Measurements from ENCODE around the gene CEMIP. TPM values are rescaled to one million over a fixed set of nuclear protein-coding genes. Genes with fewer than 3 reads are reported as not detected.

Gene CEMIP
- polyA plus RNA-seq, 1 donor (not counting 4 experiments of a cell fraction or from before 2014, with no cell fraction given), result 2.3 TPM

GRCh38 chr15:80780416-80781221, 1.4 kb downstream of the CEMIP start:
- H3K27ac ChIP-seq (ENCODE audit: control insufficient read depth, insufficient read depth, low read length), result no peak overlapping the region
- dilution Hi-C loops (cut with MboI; ENCODE audit: extremely low pct_ligation_motif_present, low sequenced_read_pairs), result no loop called here
- FAIRE-seq (no peak), DNase-seq (ENCODE audit: low read depth, low spot score) (no peak)
- TF ChIP-seq CTCF (optimal IDR thresholded peaks at IDR 0.05 in 1 of 3, IDR thresholded peaks at IDR 0.05 in 1 of 3, conservative IDR thresholded peaks at IDR 0.05 in 1 of 3; ENCODE audit: extremely low read depth in 1 of 3, insufficient read depth in 2 of 3, low read length in 3 of 3), result no peak
- no peak for TF ChIP-seq EZH2 (IDR thresholded peaks at IDR 0.05; ENCODE audit: low read length)
- no peaks in the 10 kb centered on the region for H4K20me1 ChIP-seq (ENCODE audit: control insufficient read depth, extremely low read depth, insufficient read depth, low read length)
- peaks cover 15% of the 10 kb centered on the region for H3K27me3 ChIP-seq (ENCODE audit: control insufficient read depth, extremely low read depth, insufficient read depth, low read length)
- no peak overlapping the region for H3K9ac ChIP-seq (ENCODE audit: control insufficient read depth, extremely low read depth, insufficient read depth, low read length)
- peaks cover 35% of the 10 kb centered on the region for H3K4me1 ChIP-seq (ENCODE audit: control insufficient read depth, extremely low read depth, insufficient read depth, low read length)
- H3K9me1 ChIP-seq (ENCODE audit: control insufficient read depth, extremely low read depth, insufficient read depth, low read length), result no peaks in the 10 kb centered on the region
- H3K79me2 ChIP-seq (ENCODE audit: control insufficient read depth, insufficient read depth, low read length), result no peaks in the 10 kb centered on the region
- H3K9me3 ChIP-seq (ENCODE audit: control insufficient read depth, low read depth, low read length), result no peaks in the 10 kb centered on the region
- H3K4me3 ChIP-seq (ENCODE audit: control insufficient read depth in 2 of 3, extremely low read depth in 1 of 3, insufficient read depth in 2 of 3, low read depth in 1 of 3, low read length in 3 of 3), result peak overlapping the region; percentile 56 to 73 (median 69)
- H3K36me3 ChIP-seq (ENCODE audit: control insufficient read depth in 2 of 2, extremely low read depth in 1 of 2, insufficient read depth in 2 of 2, low read length in 2 of 2), result no peaks in the 10 kb centered on the region
- no peak overlapping the region for H2AFZ ChIP-seq (ENCODE audit: control insufficient read depth, low read length)
- H3K4me2 ChIP-seq (ENCODE audit: control insufficient read depth, extremely low read depth, insufficient read depth, low read depth, low read length), result peak overlapping the region; percentile 95

- no peak for FAIRE-seq
Measured at GRCh38 chr15:80783260-80783659, 4.1 kb downstream of the CEMIP start.

More at GRCh38 chr15:80783260-80783659, 4.1 kb downstream of the CEMIP start:
- Histone ChIP-seq H3K4me1 (ENCODE audit: control insufficient read depth, extremely low read depth, insufficient read depth, low read length) (peaks cover 13% of the 10 kb centered on the region), H4K20me1 (ENCODE audit: control insufficient read depth, extremely low read depth, insufficient read depth, low read length) (no peaks in the 10 kb centered on the region), H3K4me2 (ENCODE audit: control insufficient read depth, extremely low read depth, insufficient read depth, low read depth, low read length) (no peak overlapping the region), H2AFZ (ENCODE audit: control insufficient read depth, low read length) (no peak overlapping the region), H3K9me1 (ENCODE audit: control insufficient read depth, extremely low read depth, insufficient read depth, low read length) (no peaks in the 10 kb centered on the region), H3K4me3 (ENCODE audit: control insufficient read depth in 2 of 3, extremely low read depth in 1 of 3, insufficient read depth in 2 of 3, low read depth in 1 of 3, low read length in 3 of 3) (no peak overlapping the region), H3K27ac (ENCODE audit: control insufficient read depth, insufficient read depth, low read length) (no peak overlapping the region), H3K36me3 (ENCODE audit: control insufficient read depth in 2 of 2, extremely low read depth in 1 of 2, insufficient read depth in 2 of 2, low read length in 2 of 2) (no peaks in the 10 kb centered on the region), H3K79me2 (ENCODE audit: control insufficient read depth, insufficient read depth, low read length) (no peaks in the 10 kb centered on the region), H3K9me3 (ENCODE audit: control insufficient read depth, low read depth, low read length) (no peaks in the 10 kb centered on the region), H3K27me3 (ENCODE audit: control insufficient read depth, extremely low read depth, insufficient read depth, low read length) (peaks cover 15% of the 10 kb centered on the region), H3K9ac (ENCODE audit: control insufficient read depth, extremely low read depth, insufficient read depth, low read length) (no peak overlapping the region)
- no peak for DNase-seq (ENCODE audit: low read depth, low spot score)
- dilution Hi-C loops (cut with MboI; ENCODE audit: extremely low pct_ligation_motif_present, low sequenced_read_pairs), result no loop called here
- no peak for TF ChIP-seq EZH2 (IDR thresholded peaks at IDR 0.05; ENCODE audit: low read length)
- no peak for TF ChIP-seq CTCF (optimal IDR thresholded peaks at IDR 0.05 in 1 of 3, IDR thresholded peaks at IDR 0.05 in 1 of 3, conservative IDR thresholded peaks at IDR 0.05 in 1 of 3; ENCODE audit: extremely low read depth in 1 of 3, insufficient read depth in 2 of 3, low read length in 3 of 3)

All from keratinocyte (primary cell).